Neural cell (in vitro differentiated cells): ENCODE results near the gene CNP.

Source experiments
- EP300 ChIP-seq: fragments of 450-650 bp; conservative IDR thresholded peaks from 2 replicates; pipeline ENCODE4 v1.6.1; 2014; ENCODE audit warnings: antibody characterized with exemption, mild to moderate bottlenecking, moderate library complexity; ENCODE audit not compliant: poor library complexity, severe bottlenecking
- EZH2 ChIP-seq: fragments of 200-600, 300-800 bp; shearing (Covaris generic), sonication (generic); IDR thresholded peaks from 2 replicates; pipeline ENCODE4 v1.6.1; 2014; ENCODE audit warnings: antibody characterized with exemption, low read length, borderline replicate concordance, mild to moderate bottlenecking; ENCODE audit not compliant: insufficient read depth, poor library complexity, severe bottlenecking
- MXI1 ChIP-seq: fragments of 450-650 bp; conservative IDR thresholded peaks from 2 replicates; pipeline ENCODE4 v1.6.1; 2014; ENCODE audit warnings: antibody characterized with exemption, mild to moderate bottlenecking; ENCODE audit not compliant: poor library complexity, severe bottlenecking
- POLR2AphosphoS5 ChIP-seq: IDR thresholded peaks from 2 replicates; pipeline ENCODE4 v1.6.1; 2012
- REST ChIP-seq: IDR thresholded peaks from 2 replicates; pipeline ENCODE4 v1.6.1; 2012; ENCODE audit warnings: borderline replicate concordance
- SMC3 ChIP-seq: fragments of 450-650 bp; conservative IDR thresholded peaks from 2 replicates; pipeline ENCODE4 v1.6.1; 2014; ENCODE audit warnings: antibody characterized with exemption, mild to moderate bottlenecking, moderate library complexity; ENCODE audit not compliant: poor library complexity
- TAF1 ChIP-seq: IDR thresholded peaks from 2 replicates; pipeline ENCODE4 v1.6.1; 2012; ENCODE audit warnings: low read depth
- TF ChIP-seq, protein P1 (sequence below): fragments of 450-650 bp; IDR thresholded peaks from 2 replicates; pipeline ENCODE4 v1.5.1; 2014; ENCODE audit warnings: antibody characterized with exemption, mild to moderate bottlenecking, moderate library complexity; ENCODE audit not compliant: poor library complexity, severe bottlenecking

- TF ChIP-seq, protein P1, sequence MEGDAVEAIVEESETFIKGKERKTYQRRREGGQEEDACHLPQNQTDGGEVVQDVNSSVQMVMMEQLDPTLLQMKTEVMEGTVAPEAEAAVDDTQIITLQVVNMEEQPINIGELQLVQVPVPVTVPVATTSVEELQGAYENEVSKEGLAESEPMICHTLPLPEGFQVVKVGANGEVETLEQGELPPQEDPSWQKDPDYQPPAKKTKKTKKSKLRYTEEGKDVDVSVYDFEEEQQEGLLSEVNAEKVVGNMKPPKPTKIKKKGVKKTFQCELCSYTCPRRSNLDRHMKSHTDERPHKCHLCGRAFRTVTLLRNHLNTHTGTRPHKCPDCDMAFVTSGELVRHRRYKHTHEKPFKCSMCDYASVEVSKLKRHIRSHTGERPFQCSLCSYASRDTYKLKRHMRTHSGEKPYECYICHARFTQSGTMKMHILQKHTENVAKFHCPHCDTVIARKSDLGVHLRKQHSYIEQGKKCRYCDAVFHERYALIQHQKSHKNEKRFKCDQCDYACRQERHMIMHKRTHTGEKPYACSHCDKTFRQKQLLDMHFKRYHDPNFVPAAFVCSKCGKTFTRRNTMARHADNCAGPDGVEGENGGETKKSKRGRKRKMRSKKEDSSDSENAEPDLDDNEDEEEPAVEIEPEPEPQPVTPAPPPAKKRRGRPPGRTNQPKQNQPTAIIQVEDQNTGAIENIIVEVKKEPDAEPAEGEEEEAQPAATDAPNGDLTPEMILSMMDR = no peak
- TF ChIP-seq SMC3 = no peak
- no peak for TF ChIP-seq EZH2
- TF ChIP-seq TAF1 = no peak
- TF ChIP-seq REST = no peak
- TF ChIP-seq POLR2AphosphoS5 = no peak
- TF ChIP-seq EP300 = no peak
- no peak for TF ChIP-seq MXI1
Measured at GRCh38 chr17:41971721-41972523, 5.3 kb downstream of the CNP start.
